GM23248 (cell line): Measurements from ENCODE around the gene BCL2L14.

ENCODE experiments used
- EZH2 ChIP-seq: fragments of 200-600 bp; sonication (generic); IDR thresholded peaks from 2 replicates; pipeline ENCODE4 v1.6.1; 2018; ENCODE audit warnings: antibody characterized with exemption, mild to moderate bottlenecking; ENCODE audit not compliant: insufficient read depth, poor library complexity, severe bottlenecking
- EZH2phosphoT487 ChIP-seq: fragments of 200-600 bp; sonication (generic); IDR thresholded peaks from 2 replicates; pipeline ENCODE4 v1.6.1; 2018; ENCODE audit warnings: antibody characterized with exemption, moderate library complexity, mild to moderate bottlenecking, low read depth; ENCODE audit not compliant: insufficient read depth

- TF ChIP-seq EZH2 (no peak), EZH2phosphoT487 (no peak)
Measured at GRCh38 chr12:12099102-12099501, 28.4 kb downstream of the BCL2L14 start.
